NT2/D1 (cell line): ENCODE data around the gene KLHL3.

ENCODE experiments used
- YY1 ChIP-seq: IDR thresholded peaks from 2 replicates; pipeline ENCODE4 v1.6.1; 2011; ENCODE audit not compliant: insufficient read length, insufficient read depth
- ZNF274 ChIP-seq: IDR thresholded peaks from 2 replicates; pipeline ENCODE4 v1.6.1; 2011; ENCODE audit warnings: mild to moderate bottlenecking, low read depth, low read length

- TF ChIP-seq ZNF274 (no peak), YY1 (no peak)
Observed at GRCh38 chr5:137734331-137734730, 1.6 kb downstream of the KLHL3 start.
